Measurements from ENCODE around the gene PLEKHA7.
"Not testable (repeated sequence)": the region's sequence is repeated elsewhere in the genome, so short reads cannot be mapped to it uniquely, and the experiment has no call there.

PLEKHA7 gene

DNA sequence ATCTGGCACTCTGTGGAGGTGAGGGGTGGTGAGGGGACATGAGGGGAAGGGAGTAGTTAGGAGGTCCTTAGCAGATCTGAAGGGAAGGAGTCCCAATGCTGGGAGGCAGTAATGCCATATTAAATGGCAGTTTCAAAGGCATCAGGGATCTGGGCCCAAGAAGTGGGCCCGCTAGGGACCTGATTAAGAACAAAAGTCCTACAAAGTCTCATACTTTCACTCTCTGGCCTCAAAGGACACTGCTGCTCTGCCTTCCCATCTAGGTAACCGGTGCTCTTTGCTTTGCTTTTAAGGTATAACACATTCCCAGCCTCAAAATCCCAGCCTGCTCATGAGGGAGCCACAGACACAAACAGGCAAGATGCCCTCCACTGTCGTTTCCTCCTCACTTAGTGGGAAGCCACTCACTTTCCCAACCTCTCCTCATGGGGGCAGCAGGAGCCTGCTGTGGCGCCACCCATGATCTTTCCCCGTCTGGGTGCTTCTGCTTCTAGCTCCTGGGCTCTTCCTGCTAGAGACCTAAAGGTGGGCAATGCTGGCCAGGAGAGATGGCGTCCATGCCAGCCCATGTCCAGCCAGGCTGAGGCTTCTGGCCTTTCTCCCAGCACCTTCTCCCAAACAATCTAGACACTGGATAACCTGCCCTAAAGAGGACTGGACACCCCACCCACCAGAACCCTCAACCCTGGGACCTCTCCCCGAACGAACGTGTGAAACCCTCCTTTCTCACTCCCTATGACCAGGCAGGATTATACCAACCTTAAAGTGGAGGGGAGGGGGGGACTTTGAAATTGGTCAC is 68.3 kb downstream of the PLEKHA7 start:
- peak; percentile 18 for DNase-seq (ENCODE audit: low read depth, low spot score)

DNA sequence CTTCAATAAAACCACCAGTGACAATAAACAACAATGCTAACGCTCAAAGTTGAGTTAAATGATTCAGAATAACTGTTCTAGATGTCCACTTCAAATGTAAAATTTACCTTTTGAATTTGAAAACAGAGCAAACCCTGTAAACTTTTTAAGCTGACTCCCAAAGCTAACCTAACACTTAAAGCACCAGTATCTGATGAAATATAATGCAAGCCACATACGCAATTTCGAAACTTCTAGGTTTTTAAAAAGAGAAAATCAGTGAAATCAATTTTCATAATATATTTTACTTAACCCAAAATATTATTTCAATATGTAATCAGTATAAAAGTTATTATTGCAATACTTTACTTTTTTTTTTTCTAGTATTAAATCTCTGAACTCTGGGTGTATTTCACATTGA is 71.3 kb downstream of the PLEKHA7 start:
- no peak for DNase-seq (ENCODE audit: low read depth, low spot score)

DNA sequence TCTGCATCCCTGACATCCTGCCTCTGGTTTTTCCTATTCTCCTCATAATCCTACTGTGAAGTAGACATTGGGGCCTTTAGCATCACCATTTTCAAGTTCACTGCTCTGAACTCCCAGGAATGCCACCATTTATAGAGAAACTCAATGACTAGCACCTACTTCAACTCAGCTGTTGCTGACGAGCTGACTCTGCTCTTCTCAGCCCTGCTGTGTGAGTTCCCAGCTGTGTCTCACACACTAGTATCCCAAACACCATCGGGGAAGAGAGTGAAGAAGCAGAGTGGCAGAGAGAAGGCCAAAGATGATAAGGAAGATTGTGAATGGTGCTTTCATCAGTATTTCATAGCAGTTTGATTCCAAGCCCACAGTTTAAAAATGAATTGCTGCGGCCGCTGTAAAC is 71.9 kb downstream of the PLEKHA7 start:
- no peak for DNase-seq (ENCODE audit: low read depth, low spot score)

DNA sequence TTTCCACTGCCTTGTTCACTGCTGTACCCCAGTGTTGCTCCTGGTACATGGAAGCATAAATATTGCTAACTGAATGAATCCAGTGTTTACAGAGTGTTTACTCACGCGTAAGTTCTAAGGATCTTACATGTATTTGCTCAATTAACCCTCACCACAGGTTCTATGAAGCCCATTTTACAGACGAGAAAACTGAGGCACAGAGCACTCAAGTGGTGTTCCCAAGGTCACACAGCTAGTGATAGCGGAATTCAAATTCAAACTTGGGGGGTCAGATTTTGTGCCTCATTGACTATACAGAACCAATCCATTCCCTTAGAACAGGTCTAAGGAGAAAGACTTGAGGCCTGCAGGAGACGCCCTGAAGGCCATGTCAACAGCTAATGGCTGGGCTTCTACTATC is 72.3 kb downstream of the PLEKHA7 start:
- no peak for DNase-seq (ENCODE audit: low read depth, low spot score)

DNA sequence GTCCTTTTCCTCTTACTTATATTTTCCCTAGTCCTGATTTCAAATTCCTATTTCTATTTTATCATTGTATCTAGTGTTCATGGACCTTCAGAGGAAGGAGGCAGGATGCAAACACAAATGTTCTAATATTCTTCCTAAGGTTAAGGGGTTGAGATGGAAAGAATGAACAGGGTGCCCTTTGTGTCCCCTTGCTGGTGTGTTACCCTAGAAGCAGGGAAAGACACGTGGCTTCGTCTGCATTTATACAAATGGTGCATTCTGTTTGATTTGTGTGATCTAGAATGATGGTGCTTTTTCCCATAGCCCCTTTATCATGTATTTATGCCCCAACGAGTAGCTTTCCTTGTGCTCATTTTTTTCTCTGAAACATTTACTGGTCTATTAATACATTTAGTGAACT is 76.2 kb downstream of the PLEKHA7 start:
- no peak for DNase-seq (ENCODE audit: low read depth, low spot score)

DNA sequence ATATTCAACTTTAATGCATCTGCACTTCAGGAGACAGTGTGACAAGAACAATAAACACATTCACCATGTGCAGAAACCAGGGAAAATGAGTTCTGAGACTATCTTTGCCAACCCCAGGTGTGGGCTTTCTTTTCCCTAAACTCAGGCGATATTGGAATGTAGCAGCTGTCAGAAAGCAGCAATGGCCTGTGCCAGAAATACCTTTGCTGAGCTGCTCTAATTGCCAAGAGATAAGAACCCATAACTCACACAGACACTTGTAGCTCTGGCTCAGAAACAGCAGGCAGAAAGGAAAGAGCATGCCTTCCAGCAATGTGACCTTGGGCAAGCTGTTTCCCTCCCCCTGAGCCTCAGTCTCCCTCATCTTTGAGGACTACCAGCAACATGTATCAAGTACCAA is 77.6 kb downstream of the PLEKHA7 start:
- DNase-seq (ENCODE audit: low read depth, low spot score) = no peak

DNA sequence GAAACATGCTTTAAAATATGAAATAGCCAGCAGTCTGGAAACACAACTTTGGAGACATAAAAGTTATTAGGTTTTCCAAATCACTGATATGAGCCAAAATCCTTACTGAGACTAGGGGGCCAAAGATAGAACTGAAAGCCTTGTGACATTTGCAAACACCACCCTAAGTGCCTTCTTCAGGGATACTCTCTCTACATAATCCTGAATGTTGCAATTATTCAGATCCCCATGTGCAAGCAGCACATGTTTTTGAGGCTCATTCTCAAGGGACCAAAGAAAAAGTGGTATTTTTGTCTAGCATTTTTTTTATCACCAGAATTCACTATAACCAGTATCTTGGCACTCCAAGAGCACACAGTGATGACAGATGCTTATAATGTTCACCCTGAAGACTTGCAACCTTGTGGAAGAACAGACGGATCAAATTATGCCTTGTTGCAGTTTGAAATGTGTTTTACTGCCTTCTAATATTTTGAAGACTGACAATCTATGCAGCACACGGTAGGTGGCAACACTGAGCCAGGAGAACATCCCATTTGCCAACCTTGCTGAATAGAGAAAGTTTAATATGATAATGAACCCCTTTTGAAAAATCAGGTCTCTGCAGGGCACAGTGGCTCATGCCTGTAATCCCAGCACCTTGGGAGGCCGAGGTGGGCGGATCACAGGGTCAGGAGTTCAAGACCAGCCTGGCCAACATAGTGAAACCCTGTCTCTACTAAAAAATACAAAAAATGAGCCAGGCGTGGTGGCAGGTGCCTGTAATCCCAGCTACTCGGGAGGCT is 78.5 kb downstream of the PLEKHA7 start:
- DNase-seq (ENCODE audit: low read depth, low spot score) = peak; percentile 12

DNA sequence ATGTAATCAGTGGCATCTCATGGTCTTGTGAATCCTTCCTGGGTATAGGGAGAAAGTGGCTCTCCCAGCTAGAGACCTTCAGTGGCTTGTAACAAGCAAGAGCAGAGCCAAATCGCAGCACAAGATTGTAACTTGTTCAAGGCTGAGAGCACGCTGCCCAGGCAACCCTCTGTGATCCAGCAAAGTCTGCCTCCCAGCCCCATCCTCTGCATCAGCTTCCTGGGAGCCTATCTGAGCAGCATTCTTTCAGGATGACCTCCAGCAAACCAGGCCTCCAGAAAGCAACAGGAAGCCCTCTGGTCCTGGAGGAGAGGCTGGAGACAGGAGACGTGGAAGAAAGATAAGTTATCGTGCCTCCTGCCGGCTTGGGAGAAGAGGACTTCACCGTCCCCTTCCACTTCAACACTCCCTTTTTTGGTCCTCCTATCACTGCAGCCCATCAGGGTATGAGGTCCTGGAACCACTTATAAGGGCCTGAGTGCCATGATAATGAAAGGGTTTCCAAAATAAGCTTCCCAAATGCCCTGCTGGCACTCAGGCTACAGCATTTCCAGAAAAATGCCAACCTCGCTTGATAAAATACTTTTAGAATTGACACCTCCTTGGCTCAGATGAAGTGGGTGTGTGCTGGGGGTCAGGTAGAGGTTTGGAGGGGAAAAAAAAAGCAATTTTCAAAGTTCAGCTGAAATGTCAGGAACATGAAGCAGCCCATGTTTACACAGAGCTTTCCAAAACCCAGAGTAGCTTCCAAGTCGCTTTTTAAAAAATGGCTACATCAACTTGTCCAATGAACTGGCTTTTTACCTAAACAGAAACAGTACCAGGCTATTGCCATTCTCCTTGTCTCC is 80.2 kb downstream of the PLEKHA7 start:
- no peak for DNase-seq (ENCODE audit: low read depth, low spot score)

DNA sequence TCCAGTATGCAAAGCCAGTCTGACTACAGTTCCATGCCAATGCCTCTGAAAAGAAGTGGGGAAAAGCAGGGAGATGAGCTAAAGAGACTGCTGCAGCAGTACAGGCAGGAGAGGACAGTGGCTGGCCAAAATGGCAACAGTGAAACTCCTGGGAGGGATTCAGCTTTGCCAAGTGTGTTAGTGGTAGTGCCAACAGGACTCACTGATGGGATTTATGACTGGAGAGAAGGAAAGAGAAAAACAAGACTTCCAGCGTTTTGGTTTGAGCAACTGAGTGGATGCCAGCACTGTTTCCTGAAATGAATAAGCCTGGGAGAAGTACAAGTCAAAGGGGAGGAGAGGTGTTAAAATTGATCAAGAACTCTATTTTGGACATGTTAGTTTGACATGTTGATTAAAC is 80.9 kb downstream of the PLEKHA7 start:
- no peak for DNase-seq (ENCODE audit: low read depth, low spot score)

DNA sequence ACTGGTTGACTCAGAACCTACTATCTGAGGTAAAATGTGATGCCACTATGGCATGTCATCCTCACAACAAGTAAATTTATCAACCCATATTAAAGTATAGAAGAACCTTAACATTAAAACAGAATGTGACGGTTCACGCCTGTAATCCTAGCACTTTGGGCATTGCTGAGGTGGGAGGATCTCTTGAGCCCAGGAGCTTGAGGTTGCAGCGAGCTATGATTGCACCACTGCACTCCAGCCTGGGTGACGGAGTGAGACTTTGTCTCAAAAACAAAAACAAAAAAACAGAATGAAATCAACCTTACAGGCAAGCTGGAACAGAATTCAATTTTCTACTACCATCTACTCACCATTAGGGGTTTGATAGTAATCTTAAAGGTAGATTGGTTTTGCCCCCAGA is 86.2 kb downstream of the PLEKHA7 start:
- no peak for DNase-seq (ENCODE audit: low read depth, low spot score)

DNA sequence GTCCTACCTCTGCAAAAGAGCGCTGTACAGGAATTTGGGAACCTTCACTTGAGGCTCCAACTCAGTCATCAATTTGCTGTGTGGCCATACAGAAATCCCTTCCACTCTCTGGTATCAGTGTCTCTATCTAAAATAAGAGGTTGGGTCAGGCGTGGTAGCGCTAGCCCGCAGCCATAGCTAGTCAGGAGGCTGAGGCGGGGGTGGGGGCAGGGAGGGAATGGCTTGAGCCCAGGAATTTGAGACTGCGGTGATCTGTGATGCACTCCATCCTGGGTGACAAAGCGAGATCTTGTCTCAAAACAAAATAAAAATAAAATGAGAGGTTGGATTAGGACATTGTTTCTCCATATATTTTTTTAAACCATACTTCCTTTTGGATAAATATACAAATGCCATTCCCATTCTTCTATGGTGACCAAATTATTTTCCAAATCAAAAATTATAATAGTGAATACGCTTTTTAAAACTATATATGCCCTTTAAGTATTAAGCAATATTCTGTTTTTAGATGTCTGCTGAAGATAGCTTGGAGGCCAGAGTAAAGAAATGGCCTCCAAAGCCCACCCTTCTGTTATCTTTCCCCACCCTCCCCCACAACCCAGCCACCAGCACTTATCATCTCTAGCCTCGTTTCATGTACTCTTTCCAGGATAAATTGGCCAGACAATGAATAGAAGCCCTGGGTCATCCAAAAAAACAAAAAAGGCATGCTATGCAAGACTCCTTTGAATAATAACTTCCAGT is 87.2 kb downstream of the PLEKHA7 start:
- no peak for DNase-seq (ENCODE audit: low read depth, low spot score)

DNA sequence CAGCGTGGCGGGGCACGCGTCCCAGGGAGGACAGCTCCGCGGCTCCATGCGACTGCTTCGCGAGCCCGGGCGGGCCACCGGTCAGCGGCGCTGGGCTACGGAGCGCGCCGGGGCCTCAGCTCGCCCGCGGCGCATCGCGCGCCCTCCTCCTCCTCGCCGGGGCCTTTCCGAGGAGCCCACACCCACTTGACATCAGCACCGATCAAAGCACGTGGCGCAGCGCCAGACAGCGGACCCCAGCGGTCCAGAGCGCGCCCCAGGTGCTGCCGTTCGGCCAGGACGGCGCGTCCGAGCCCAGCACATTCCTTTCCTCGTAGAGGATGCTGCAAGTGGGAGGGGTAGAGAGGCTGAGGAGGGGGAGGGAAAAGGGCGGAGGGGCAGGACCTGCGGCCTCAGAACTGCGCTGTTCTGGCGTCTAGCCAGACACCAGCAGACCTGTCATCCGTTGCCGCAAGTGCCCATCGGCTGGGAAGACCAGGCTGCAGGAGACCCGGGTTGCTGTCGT is 88.6 kb downstream of the PLEKHA7 start:
- DNase-seq (ENCODE audit: low read depth, low spot score) = no peak

DNA sequence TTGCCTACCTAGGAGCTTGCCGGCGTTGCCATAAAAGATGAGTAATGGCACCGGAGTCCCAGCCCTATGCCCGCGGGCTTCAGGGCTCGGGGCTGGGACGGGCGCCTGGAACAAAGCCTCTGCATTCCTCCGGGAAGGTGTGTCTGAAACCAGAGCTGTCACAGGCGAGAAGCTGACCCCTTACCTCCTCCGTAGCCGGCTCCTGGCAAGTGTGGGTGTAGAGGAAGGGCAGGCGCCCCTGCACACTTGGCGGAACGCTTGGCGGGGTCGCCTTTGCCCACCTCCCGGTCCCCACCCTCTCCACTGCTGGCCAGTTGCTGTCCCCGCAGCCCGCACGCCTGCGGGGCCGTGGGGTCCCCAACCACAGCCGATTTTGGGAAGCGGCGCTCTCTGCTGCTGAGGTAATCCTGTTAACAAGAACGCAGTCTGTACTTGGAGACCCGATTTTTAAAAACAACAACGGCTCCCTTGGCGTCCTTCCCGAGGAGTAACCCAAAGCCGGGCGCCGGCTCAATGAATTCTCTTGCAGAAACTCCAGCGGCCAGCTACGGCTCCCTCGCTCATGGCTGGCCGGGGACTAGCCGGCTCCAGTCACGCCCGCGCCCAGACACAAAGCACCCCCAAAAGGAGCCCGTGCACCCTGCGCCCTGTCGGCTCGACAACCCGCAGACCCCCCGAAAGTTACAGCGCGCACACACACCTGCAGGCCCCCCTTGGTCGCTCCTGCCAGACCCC is 89.2 kb downstream of the PLEKHA7 start:
- no peak for DNase-seq (ENCODE audit: low read depth, low spot score)

DNA sequence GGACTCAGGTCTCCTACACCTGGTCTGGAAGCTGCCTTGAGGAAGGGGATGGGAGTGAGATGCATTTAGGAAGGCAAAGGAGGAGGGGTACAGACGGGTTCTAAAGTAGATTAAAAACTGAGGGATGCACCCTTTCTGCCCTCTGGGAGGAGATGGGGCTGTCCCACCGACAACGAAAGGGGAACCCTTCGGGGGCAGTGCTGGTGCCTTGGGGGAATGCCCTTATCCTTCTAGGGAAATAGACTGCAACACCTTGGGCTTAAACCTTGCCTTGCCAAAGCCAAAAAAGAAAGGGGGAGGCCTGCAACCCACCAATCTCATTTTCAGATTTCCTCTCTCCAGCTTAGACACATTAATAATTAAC is 89.8 kb downstream of the PLEKHA7 start:
- no peak for DNase-seq (ENCODE audit: low read depth, low spot score)

DNA sequence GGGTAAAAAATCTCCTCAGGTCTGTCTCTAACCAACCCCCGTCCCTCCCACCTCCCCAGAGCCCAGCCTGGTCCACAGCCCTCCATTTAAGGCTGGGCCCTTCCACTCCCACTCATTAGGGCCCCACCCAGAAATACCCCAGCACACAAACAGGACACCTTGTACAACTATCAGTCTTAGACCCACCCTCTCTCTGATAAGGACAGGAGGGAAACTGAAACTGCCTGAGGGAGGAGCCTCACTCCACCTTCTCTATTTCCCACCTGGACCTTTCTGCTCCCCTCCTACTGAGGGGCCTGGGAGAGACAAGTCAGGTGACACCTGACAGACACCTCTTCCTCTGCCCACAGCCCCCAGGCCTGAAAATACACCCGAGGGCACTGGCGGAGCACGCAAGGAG is 90.2 kb downstream of the PLEKHA7 start:
- no peak for DNase-seq (ENCODE audit: low read depth, low spot score)

DNA sequence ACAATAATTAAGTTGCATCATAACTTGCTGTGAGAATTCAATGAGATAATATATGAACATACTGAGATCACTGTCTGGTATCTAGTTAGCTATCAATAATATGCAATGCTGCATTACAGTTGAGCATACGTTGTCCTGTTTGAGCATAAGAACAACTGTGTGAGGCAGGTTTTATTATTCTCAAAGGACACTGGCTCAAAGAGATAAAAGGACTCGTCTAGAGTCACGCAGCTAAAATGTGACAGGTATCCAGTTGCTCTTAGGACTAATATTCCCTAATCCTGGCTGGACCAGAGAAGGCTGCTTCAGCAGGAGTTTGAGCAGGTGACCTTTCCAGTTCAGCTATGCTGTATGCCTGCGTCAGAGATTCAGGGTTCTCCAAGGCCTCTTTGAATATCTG is 92.5 kb downstream of the PLEKHA7 start:
- DNase-seq (ENCODE audit: low read depth, low spot score) = no peak

DNA sequence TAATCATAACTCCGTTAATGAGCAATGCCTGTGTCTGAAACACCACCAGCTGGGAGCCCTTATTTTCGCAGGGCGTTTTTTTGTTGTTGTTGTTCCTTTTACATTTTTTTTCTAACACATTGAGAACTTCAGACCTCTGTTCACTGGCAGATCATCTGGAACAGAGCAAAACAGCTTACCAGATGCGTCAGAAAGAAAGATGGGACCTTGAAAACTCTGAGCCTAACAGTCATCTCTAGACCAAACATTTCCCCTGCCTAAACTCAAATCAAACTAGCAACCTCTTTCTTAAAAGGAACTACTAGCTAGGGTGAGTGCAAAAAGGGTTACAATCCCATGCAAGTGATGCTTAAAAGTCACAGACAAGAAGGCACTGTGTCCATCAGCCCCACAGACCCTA is 93.2 kb downstream of the PLEKHA7 start:
- DNase-seq (ENCODE audit: low read depth, low spot score) = no peak

DNA sequence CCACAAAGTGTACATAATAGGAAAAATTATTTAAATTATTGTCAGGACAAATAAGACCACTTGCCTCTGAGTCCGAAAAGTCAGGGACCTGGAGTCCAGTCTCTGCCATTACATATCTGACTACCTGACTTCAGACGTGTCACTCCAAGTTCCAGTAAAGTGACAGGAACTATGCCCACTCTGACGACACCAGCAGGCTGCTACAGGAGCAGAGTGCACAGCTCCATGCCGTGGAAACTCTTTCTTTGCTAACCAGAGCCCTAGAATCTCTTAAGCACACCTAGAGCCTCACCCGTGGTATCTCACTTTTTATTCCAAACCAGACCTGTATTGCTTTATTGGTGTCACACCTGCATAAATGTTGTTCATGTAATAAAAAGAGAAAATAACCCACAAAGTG is 93.7 kb downstream of the PLEKHA7 start:
- DNase-seq (ENCODE audit: low read depth, low spot score) = no peak

DNA sequence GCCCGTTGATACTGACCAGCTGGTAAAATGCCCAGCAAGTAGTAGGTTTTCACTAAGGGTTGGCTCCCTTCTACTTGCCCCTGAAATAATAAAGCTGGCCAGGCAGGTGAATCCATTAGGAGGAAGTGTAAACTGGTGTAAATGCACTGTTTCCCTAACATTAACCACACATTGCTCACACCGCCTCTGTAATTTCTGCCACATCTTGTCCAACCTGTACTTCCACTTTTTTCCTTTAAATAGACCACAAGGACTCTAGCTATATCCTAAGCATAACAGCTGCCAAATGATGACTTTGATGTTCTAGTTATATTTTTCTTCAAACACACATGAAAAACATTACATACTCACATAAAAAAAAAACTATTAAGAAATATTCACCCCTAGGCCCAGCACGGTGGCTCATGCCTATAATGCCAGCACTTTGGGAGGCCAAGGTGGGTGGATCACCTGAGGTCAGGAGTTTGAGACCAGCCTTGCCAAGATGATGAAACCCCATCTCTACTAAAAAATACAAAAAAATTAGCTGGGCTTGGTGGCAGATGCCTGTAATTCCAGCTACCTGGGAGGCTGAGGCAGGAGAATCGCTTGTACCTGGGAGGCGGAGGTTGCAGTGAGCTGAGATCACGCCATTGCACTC is 95.6 kb downstream of the PLEKHA7 start:
- DNase-seq (ENCODE audit: low read depth, low spot score) = not testable (repeated sequence)

DNA sequence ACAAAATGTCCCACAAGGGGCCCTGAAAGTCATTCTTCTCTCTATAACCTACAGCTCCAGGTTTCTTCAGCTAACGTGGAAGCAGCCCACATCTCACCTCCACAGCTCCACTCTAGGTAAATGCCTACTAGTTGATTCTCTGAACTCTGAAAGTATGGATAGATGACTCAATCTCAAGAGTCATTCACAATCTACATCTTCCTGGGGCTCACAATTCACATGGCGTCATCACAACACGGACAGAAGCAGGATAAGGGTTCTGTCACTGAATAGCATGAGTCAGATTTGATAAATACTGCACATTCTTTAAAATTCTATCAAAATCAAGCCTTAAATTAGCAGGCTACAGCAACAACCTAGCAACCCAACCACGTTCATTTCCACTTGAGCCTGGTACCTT is 96.3 kb downstream of the PLEKHA7 start:
- DNase-seq (ENCODE audit: low read depth, low spot score) = no peak

Data from smooth muscle cell of the brain vasculature (primary cell).